Nephron progenitor cell (in vitro differentiated cells): ENCODE data around the gene WDR74.
"Not testable (repeated sequence)": the region's sequence is repeated elsewhere in the genome, so short reads cannot be mapped to it uniquely, and the experiment has no call there.

ENCODE experiments used
- DNase-seq: peaks from one replicate; pipeline ENCODE4 v3.0.0; 2021
- H3K27ac Mint-ChIP-seq: 2 replicates; pipeline ENCODE4 v1.8.0; 2021; ENCODE audit warnings: mild to moderate bottlenecking, moderate library complexity, mixed read lengths
- H3K27me3 Mint-ChIP-seq: 2 replicates; pipeline ENCODE4 v1.8.0; 2021; ENCODE audit warnings: mild to moderate bottlenecking, low read depth, mixed read lengths; ENCODE audit not compliant: poor library complexity
- H3K36me3 Mint-ChIP-seq: 2 replicates; pipeline ENCODE4 v1.8.0; 2021; ENCODE audit warnings: low read depth, mixed read lengths
- H3K4me1 Mint-ChIP-seq: 2 replicates; pipeline ENCODE4 v1.8.0; 2021; ENCODE audit warnings: mixed read lengths
- H3K4me3 Mint-ChIP-seq: 2 replicates; pipeline ENCODE4 v1.8.0; 2021; ENCODE audit warnings: mild to moderate bottlenecking, moderate library complexity, mixed read lengths
- H3K9me3 Mint-ChIP-seq: 2 replicates; pipeline ENCODE4 v1.8.0; 2021; ENCODE audit warnings: mild to moderate bottlenecking, moderate library complexity, mixed read lengths
- TF ChIP-seq, protein P1 (sequence below): fragments of 200-600 bp; sonication (generic); IDR thresholded peaks from 2 replicates; pipeline ENCODE4 v1.5.0; 2021; ENCODE audit warnings: antibody characterized with exemption

WDR74 gene

DNA sequence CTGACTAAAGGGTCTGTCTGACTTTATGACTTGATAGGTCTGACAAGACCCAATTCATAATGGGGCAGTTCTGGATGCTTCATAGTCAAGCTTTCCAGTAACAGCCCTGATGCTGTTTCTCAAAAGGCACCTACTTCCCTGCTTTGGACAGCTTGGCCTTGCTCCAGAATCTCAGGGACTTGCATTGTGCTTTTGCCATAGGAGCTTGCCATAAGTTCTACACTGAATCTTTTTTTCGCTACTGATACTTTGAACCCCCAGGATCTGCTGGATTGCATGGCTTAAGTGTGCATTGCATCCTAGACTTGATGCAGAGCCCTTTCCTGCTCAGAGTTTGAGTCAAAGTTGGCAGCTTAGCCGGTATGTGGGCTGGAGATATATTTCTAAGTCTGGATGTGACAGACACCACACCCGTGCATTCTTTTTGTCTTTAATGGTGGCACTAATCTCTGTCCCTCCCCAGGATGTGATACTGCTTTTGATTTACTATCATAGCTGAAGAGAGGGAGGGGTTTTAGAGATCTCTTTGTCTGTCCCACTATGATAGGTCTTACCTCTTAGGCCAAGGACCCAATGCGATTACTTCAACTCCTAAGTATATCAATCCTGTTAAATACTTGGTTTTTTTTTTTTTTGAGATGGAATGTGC is 24.4 kb upstream of the WDR74 start:
- Mint-ChIP-seq H3K9me3 (no peaks in the 10 kb centered on the region), H3K4me1 (peaks cover 55% of the 10 kb centered on the region), H3K27me3 (no peaks in the 10 kb centered on the region), H3K4me3 (no peak overlapping the region), H3K36me3 (peaks cover 47% of the 10 kb centered on the region), H3K27ac (no peak overlapping the region)
- TF ChIP-seq, protein P1, sequence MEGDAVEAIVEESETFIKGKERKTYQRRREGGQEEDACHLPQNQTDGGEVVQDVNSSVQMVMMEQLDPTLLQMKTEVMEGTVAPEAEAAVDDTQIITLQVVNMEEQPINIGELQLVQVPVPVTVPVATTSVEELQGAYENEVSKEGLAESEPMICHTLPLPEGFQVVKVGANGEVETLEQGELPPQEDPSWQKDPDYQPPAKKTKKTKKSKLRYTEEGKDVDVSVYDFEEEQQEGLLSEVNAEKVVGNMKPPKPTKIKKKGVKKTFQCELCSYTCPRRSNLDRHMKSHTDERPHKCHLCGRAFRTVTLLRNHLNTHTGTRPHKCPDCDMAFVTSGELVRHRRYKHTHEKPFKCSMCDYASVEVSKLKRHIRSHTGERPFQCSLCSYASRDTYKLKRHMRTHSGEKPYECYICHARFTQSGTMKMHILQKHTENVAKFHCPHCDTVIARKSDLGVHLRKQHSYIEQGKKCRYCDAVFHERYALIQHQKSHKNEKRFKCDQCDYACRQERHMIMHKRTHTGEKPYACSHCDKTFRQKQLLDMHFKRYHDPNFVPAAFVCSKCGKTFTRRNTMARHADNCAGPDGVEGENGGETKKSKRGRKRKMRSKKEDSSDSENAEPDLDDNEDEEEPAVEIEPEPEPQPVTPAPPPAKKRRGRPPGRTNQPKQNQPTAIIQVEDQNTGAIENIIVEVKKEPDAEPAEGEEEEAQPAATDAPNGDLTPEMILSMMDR = no peak
- DNase-seq = no peak

DNA sequence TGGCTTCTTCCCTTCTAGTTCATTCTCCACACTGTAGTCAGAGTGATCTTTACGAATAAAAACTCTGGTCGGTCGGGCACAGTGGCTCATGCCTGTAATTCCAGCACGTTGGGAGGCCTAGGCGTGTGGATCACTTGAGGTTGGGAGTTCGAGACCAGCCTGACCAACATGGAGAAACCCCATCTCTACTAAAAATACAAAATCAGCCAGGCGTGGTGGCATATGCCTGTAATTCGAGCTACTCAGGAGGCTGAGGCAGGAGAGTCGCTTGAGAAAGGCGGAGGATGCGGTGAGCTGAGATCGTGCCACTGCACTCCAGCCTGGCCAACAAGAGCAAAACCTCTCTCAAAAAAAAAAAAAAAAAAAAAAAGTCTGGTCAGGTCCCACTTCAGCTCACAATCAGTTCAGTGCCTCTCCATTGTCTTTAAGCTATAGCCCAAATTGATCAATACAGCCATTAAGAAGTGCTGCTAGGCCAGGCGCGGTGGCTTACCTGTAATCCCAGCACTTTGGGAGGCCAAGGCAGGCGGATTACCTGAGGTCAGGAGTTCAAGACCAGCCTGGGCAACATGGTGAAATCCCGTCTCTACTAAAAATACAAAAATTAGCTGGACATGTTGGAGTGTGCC is 22.3 kb upstream of the WDR74 start:
- not testable (repeated sequence) for H3K27me3 Mint-ChIP-seq
- peaks cover 73% of the 10 kb centered on the region for H3K4me1 Mint-ChIP-seq

DNA sequence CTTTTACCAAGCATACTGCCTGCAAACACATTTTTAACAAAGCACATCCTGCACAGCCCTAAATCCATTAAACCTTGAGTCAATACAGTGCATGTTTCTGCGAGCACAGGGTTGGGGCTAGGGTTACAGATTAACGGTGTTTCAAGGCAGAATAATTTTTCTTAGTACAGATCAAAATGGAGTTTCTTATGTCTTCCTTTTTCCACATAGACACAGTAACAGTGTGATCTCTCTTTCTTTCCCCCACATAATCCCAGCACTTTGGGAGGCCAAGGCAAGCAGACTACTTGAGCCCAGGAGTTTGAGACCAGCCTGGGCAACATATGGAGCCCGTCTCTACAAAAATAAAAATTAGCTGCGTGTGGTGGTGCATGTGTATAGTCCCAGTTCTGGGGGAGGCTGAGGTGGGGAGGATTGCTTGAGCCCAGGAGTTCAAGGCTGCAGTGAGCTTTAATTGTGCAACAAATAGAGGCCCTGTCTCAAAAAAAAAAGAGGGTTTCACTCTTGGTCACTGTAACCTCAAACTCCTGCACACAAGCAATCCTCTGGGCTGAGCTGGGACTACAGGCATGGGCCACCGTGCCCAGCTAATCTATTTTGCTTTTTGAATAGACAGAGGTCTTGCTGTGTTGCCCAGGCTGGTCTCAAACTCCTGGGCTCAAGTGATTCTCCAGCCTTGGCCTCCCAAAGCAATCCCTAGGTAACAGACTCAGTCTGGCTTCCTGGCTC is 21.6 kb upstream of the WDR74 start:
- Mint-ChIP-seq H3K27me3 (no peaks in the 10 kb centered on the region), H3K4me1 (peaks cover 73% of the 10 kb centered on the region), H3K9me3 (no peaks in the 10 kb centered on the region), H3K4me3 (peak overlapping the region; percentile 48), H3K36me3 (peaks cover 21% of the 10 kb centered on the region), H3K27ac (peak overlapping the region; percentile 95)
- TF ChIP-seq, protein P1 = no peak
- DNase-seq = no peak

More for the DNA sequence above, 22.3 kb upstream of the WDR74 start:
- Mint-ChIP-seq H3K4me3 (peak overlapping the region; percentile 48), H3K36me3 (peaks cover 28% of the 10 kb centered on the region), H3K27ac (peak overlapping the region; percentile 94)
- DNase-seq, H3K9me3 Mint-ChIP-seq: not testable (repeated sequence)

DNA sequence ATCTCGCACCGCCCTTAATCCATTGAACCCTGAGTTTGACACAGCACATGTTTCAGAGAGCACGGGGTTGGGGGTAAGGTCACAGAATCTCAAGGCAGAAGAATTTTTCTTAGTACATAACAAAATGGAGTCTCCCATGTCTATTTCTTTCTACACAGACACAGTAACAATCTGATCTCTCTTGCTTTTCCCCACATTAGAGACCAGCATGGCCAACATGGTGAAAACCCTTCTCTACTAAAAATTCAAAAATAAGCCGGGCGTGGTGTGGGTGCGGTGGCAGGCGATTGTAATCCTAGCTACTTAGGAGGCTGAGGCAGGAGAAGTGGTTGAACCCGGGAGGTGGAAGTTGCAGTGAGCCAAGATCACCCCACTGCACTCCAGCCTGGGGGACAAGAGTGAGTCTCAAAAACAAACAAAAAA is 19.9 kb upstream of the WDR74 start:
- H3K4me3 Mint-ChIP-seq = peak overlapping the region; percentile 63
- H3K4me1 Mint-ChIP-seq = peaks cover 77% of the 10 kb centered on the region
- not testable (repeated sequence) for DNase-seq, H3K9me3 Mint-ChIP-seq, H3K27me3 Mint-ChIP-seq
- H3K27ac Mint-ChIP-seq = peak overlapping the region; percentile 92
- H3K36me3 Mint-ChIP-seq = peaks cover 28% of the 10 kb centered on the region

DNA sequence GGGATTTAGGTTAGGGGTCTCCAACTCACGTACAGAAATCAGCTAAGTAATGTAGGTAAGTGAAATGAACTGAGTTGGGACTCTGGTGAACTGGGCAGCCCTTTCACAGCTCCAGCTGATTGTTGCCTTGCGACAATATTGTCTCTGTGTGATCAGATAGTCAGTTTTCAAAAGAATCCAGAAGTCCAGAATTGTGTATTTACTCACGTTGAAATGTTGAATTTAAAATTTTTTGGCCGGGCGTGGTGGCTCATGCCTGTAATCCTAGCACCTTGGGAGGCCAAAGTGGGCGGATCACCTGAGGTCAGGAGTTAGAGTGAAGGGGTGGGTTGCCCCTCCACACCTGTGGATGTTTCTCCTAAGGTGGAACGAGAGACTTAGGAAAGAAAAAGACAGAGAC is 18.8 kb upstream of the WDR74 start:
- peaks cover 81% of the 10 kb centered on the region for H3K4me1 Mint-ChIP-seq
- TF ChIP-seq, protein P1 = no peak
- DNase-seq = no peak
- no peaks in the 10 kb centered on the region for H3K9me3 Mint-ChIP-seq
- H3K36me3 Mint-ChIP-seq = peaks cover 33% of the 10 kb centered on the region
- H3K27ac Mint-ChIP-seq = peak overlapping the region; percentile 89
- peak overlapping the region; percentile 100 for H3K4me3 Mint-ChIP-seq
- H3K27me3 Mint-ChIP-seq = no peaks in the 10 kb centered on the region

DNA sequence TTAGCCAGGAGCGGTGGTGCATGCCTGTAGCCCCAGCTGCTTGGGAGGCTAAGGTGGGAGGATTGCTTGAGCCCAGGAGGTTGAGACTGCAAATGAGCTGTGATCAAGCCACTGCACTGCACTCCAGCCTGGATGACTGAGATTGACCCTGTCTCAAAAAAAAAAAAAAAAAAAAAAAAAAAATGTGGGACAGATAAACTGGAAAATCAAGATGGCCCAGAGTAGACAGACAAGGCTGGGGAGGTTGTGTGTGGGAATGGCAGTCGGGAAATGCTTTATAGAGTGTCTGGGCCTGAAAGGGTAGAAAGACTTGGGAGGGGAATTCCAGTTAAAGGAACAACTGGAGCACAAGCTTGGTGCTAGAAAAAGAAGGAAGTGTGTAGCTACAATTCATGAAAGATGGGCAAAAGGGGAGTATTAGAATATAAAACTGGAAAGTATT is 18.2 kb upstream of the WDR74 start:
- H3K27me3 Mint-ChIP-seq = no peaks in the 10 kb centered on the region
- peak overlapping the region; percentile 39 for H3K27ac Mint-ChIP-seq
- peaks cover 83% of the 10 kb centered on the region for H3K4me1 Mint-ChIP-seq
- H3K4me3 Mint-ChIP-seq = peak overlapping the region; percentile 100
- DNase-seq = no peak
- H3K9me3 Mint-ChIP-seq = no peaks in the 10 kb centered on the region
- TF ChIP-seq, protein P1 = no peak
- H3K36me3 Mint-ChIP-seq = peaks cover 39% of the 10 kb centered on the region
